PFSK-1 (cell line): ENCODE results near the gene PSAP.

Source experiments
- POLR2AphosphoS5 ChIP-seq: IDR thresholded peaks from 2 replicates; pipeline ENCODE4 v1.6.1; 2012; ENCODE audit warnings: low read depth, mild to moderate bottlenecking, control low read depth, low read length, moderate library complexity
- TAF1 ChIP-seq: IDR thresholded peaks from 2 replicates; pipeline ENCODE4 v1.6.1; 2012; ENCODE audit warnings: low read length, control low read depth, borderline replicate concordance; ENCODE audit not compliant: insufficient read depth
- TF ChIP-seq, protein P1 (sequence below), 2 experiments: IDR thresholded peaks; 2 replicates each; pipeline versions ENCODE4 v1.6.1 to v1.8.0; 2011 to 2012; ENCODE audit warnings: low read depth in 2 of 2, low read length in 2 of 2, control low read depth in 1 of 2, inconsistent platforms in 1 of 2, mild to moderate bottlenecking in 1 of 2, moderate library complexity in 1 of 2; ENCODE audit not compliant: insufficient read depth in 1 of 2

DNA sequence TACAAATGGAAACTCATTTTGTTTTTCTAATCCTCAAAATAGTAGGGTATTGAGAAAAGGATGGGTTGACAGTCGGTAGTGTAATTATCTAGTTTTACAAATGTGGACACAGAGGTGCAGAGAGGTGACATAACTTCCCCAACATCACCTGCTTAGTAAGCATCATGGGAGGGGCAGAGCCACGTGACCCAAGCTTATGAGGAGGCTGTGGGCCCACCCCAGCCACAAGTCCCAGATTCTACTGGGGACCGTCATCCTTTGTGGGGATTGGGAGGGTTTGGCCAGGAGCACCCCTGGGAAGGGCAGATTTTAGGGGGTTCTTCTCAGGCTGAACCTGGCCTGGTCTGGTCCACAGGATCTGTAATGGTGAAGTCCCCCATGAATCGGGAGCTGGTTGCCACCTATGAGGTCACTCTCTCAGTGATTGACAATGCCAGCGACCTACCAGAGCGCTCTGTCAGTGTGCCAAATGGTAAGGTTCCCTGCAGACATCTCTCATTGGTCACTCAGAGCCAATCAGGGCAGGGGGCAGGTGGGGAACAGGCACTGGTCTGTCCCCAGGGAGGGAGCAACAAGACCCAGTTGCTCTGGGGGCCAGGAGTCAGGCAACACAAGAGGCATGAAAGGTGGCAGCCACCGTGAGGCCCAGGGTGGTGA lies 54.2 kb downstream of the PSAP start:
- no peak for TF ChIP-seq POLR2AphosphoS5
- no peak for TF ChIP-seq TAF1
- TF ChIP-seq, protein P1, sequence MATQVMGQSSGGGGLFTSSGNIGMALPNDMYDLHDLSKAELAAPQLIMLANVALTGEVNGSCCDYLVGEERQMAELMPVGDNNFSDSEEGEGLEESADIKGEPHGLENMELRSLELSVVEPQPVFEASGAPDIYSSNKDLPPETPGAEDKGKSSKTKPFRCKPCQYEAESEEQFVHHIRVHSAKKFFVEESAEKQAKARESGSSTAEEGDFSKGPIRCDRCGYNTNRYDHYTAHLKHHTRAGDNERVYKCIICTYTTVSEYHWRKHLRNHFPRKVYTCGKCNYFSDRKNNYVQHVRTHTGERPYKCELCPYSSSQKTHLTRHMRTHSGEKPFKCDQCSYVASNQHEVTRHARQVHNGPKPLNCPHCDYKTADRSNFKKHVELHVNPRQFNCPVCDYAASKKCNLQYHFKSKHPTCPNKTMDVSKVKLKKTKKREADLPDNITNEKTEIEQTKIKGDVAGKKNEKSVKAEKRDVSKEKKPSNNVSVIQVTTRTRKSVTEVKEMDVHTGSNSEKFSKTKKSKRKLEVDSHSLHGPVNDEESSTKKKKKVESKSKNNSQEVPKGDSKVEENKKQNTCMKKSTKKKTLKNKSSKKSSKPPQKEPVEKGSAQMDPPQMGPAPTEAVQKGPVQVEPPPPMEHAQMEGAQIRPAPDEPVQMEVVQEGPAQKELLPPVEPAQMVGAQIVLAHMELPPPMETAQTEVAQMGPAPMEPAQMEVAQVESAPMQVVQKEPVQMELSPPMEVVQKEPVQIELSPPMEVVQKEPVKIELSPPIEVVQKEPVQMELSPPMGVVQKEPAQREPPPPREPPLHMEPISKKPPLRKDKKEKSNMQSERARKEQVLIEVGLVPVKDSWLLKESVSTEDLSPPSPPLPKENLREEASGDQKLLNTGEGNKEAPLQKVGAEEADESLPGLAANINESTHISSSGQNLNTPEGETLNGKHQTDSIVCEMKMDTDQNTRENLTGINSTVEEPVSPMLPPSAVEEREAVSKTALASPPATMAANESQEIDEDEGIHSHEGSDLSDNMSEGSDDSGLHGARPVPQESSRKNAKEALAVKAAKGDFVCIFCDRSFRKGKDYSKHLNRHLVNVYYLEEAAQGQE (IDR thresholded peaks at IDR 0.05; ENCODE audit: insufficient read depth in 1 of 2, low read depth in 2 of 2, low read length in 2 of 2): no peak
